PC-9 (cell line): ENCODE data around the gene MLC1.

ENCODE experiments used
- EZH2 ChIP-seq: fragments of 200-600 bp; sonication (generic); IDR thresholded peaks from 2 replicates; pipeline ENCODE4 v1.8.0; 2017; ENCODE audit warnings: antibody characterized with exemption, low read depth
- TF ChIP-seq, protein P1 (sequence below): fragments of 200-600 bp; sonication (generic); conservative IDR thresholded peaks from 2 replicates; pipeline ENCODE4 v1.6.1; 2017; ENCODE audit warnings: mixed run types, antibody characterized with exemption, mild to moderate bottlenecking, moderate library complexity

DNA sequence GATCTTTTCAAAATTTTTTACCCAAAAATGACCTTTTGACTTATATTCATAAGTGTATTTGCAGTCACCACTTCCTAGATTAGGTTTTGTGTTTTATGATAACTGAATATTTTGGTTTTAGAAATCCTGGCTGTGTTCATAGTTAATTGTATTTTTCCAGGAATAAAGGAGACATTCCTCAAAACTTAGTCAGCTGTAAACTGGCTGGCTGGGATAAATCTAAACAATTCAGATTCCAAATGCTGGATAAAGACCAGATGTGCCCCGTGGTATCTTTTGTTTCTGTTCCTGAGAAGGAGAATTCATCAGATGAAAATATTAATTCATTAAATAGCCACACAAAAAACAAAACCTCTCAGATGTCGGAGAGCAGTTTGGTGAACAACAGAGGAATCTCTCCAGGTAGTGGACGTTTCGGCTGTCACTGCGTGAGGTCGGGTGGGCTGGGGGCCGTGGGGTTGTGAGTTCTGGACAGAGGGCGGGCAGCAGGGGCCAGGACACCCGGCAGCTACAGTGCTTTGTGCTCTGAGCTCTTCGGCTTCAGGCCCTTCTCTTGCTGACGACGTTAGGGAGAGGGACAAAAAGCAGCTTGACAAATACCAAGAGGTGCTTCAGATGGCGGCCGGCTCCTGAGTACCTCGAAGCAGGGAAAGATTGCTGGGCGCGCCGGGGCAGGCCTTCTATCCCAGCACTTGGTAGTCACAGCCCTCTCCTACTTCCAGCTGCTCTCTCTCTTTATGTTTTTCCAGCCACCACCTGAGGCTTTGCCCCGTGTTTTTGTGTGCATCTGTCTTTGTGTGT, 29.2 kb upstream of the MLC1 start:
- TF ChIP-seq, protein P1, sequence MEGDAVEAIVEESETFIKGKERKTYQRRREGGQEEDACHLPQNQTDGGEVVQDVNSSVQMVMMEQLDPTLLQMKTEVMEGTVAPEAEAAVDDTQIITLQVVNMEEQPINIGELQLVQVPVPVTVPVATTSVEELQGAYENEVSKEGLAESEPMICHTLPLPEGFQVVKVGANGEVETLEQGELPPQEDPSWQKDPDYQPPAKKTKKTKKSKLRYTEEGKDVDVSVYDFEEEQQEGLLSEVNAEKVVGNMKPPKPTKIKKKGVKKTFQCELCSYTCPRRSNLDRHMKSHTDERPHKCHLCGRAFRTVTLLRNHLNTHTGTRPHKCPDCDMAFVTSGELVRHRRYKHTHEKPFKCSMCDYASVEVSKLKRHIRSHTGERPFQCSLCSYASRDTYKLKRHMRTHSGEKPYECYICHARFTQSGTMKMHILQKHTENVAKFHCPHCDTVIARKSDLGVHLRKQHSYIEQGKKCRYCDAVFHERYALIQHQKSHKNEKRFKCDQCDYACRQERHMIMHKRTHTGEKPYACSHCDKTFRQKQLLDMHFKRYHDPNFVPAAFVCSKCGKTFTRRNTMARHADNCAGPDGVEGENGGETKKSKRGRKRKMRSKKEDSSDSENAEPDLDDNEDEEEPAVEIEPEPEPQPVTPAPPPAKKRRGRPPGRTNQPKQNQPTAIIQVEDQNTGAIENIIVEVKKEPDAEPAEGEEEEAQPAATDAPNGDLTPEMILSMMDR, result no peak
- TF ChIP-seq EZH2, result no peak
